Measurements from ENCODE around the gene MAGEA8. TPM values are rescaled to one million over a fixed set of nuclear protein-coding genes. Genes with fewer than 3 reads are reported as not detected.
"Not testable (repeated sequence)": the region's sequence is repeated elsewhere in the genome, so short reads cannot be mapped to it uniquely, and the experiment has no call there.

MAGEA8 gene
- total and polyA plus RNA-seq, 2 experiments from 2014 or later: not detected

- not testable (repeated sequence) for DNase-seq (ENCODE audit: low spot score)
- WGBS (ENCODE audit: low lambda C conversion rate, missing lambda C conversion rate): 82% methylated on average over 2 of the region's 2 CpGs
Measured at GRCh38 chrX:149932150-149932549, 51.2 kb downstream of the MAGEA8 start.

GRCh38 chrX:149932970-149933369 lies 52.0 kb downstream of the MAGEA8 start:
- H2AFZ ChIP-seq; H3K4me3 ChIP-seq; H3K9me3 ChIP-seq (ENCODE audit: low read depth); H3K9me2 ChIP-seq (replicated peaks; ENCODE audit: insufficient read depth); H3K79me2 ChIP-seq; H3K4me2 ChIP-seq; H3K27me3 ChIP-seq; H3K27ac ChIP-seq; DNase-seq (ENCODE audit: low spot score); H3K36me3 ChIP-seq (replicated peaks; ENCODE audit: insufficient read depth, low read depth); H4K20me1 ChIP-seq (ENCODE audit: insufficient read depth, poor library complexity, severe bottlenecking); H3K4me1 ChIP-seq (ENCODE audit: insufficient read depth): not testable (repeated sequence)
- 89% methylated on average over 1 of the region's 5 CpGs for WGBS (ENCODE audit: low lambda C conversion rate, missing lambda C conversion rate)

More at GRCh38 chrX:149932150-149932549, 51.2 kb downstream of the MAGEA8 start:
- H3K27me3 ChIP-seq; H3K27ac ChIP-seq; H3K79me2 ChIP-seq; H3K9me3 ChIP-seq (ENCODE audit: low read depth); H2AFZ ChIP-seq; H3K4me3 ChIP-seq; H3K36me3 ChIP-seq (replicated peaks; ENCODE audit: insufficient read depth, low read depth); H3K9me2 ChIP-seq (replicated peaks; ENCODE audit: insufficient read depth); H4K20me1 ChIP-seq (ENCODE audit: insufficient read depth, poor library complexity, severe bottlenecking); H3K4me2 ChIP-seq; H3K4me1 ChIP-seq (ENCODE audit: insufficient read depth): not testable (repeated sequence)

GRCh38 chrX:149933547-149933946 lies 52.6 kb downstream of the MAGEA8 start:
- H4K20me1 ChIP-seq (ENCODE audit: insufficient read depth, poor library complexity, severe bottlenecking); H3K27me3 ChIP-seq; H3K36me3 ChIP-seq (replicated peaks; ENCODE audit: insufficient read depth, low read depth); H2AFZ ChIP-seq; H3K4me3 ChIP-seq; DNase-seq (ENCODE audit: low spot score); H3K9me3 ChIP-seq (ENCODE audit: low read depth); H3K4me2 ChIP-seq; H3K79me2 ChIP-seq; H3K4me1 ChIP-seq (ENCODE audit: insufficient read depth); H3K27ac ChIP-seq; H3K9me2 ChIP-seq (replicated peaks; ENCODE audit: insufficient read depth): not testable (repeated sequence)
- WGBS (ENCODE audit: low lambda C conversion rate, missing lambda C conversion rate): 81% methylated on average over 17 of the region's 21 CpGs

Other genes with a start within 250 kb of the MAGEA8 start
- 40.9 and 45.7 TPM in 2 replicates for gene TMEM185A, start 249.4 kb upstream of the MAGEA8 start, total RNA-seq
- 45.6 and 51.6 TPM in 2 replicates for gene TMEM185A, start 249.4 kb upstream of the MAGEA8 start, polyA plus RNA-seq
- not detected in 2 replicates for gene MAGEA11, start 169.1 kb upstream of the MAGEA8 start, total RNA-seq
- gene MAGEA11, start 169.1 kb upstream of the MAGEA8 start, polyA plus RNA-seq: not detected in 2 replicates
- gene HSFX1, start 107.1 kb upstream of the MAGEA8 start, total RNA-seq: 0.80 and 2.3 TPM in 2 replicates
- gene HSFX1, start 107.1 kb upstream of the MAGEA8 start, polyA plus RNA-seq: 0.45 and 1.1 TPM in 2 replicates
- gene MAGEA9, start 99.3 kb upstream of the MAGEA8 start, total RNA-seq: not detected in 2 replicates
- not detected in 2 replicates for gene MAGEA9, start 99.3 kb upstream of the MAGEA8 start, polyA plus RNA-seq
- gene HSFX4, start 48.4 kb downstream of the MAGEA8 start, total RNA-seq: not detected in 2 replicates
- not detected in 2 replicates for gene HSFX4, start 48.4 kb downstream of the MAGEA8 start, polyA plus RNA-seq
- gene EOLA2, start 57.3 kb downstream of the MAGEA8 start, total RNA-seq: 15.9 and 18.8 TPM in 2 replicates
- 37.9 and 40.3 TPM in 2 replicates for gene EOLA2, start 57.3 kb downstream of the MAGEA8 start, polyA plus RNA-seq

Data from hepatocyte (in vitro differentiated cells).